ENCODE results near the gene RNF141.

Gene RNF141

DNA sequence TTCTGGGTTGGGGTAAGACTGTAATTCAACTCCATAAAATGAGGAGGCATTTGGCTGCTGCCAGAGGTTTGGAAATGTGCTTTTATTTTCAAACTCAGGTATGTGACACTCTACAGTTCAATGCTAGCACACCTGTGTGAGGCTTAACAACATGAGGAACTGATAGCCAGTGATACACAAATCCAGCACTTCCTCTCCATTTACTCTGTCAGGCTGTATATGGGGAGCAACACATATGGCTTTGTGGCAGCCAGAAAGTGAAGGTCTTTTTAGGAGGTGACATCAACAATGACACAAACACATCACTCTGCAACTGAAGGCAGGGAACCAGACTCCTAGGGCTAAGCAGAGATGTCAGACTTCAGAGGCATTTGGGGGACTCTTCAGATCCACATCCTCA is 32.0 kb upstream of the RNF141 start:
- H3K36me3 ChIP-seq (replicated peaks; ENCODE audit: insufficient read depth, low read length) = no peaks in the 10 kb centered on the region
- H3K4me2 ChIP-seq (ENCODE audit: low read depth, low read length) = no peak overlapping the region
- no peak overlapping the region for H3K9ac ChIP-seq (ENCODE audit: low read length)
- H3K9me3 ChIP-seq (replicated peaks; ENCODE audit: insufficient read depth, low read length) = no peaks in the 10 kb centered on the region
- no peaks in the 10 kb centered on the region for H4K20me1 ChIP-seq (ENCODE audit: insufficient read depth, low read length)
- H3K79me2 ChIP-seq (ENCODE audit: low read length) = no peaks in the 10 kb centered on the region
- no peaks in the 10 kb centered on the region for H3K9me2 ChIP-seq (replicated peaks; ENCODE audit: insufficient read depth, low read length)
- no peak overlapping the region for H3K4me3 ChIP-seq (ENCODE audit: low read length)
- TF ChIP-seq EZH2phosphoT487 (IDR thresholded peaks at IDR 0.05; ENCODE audit: low read length) (no peak), EZH2 (optimal IDR thresholded peaks at IDR 0.05; ENCODE audit: low read depth, low read length) (no peak)
- TF ChIP-seq, protein P1, sequence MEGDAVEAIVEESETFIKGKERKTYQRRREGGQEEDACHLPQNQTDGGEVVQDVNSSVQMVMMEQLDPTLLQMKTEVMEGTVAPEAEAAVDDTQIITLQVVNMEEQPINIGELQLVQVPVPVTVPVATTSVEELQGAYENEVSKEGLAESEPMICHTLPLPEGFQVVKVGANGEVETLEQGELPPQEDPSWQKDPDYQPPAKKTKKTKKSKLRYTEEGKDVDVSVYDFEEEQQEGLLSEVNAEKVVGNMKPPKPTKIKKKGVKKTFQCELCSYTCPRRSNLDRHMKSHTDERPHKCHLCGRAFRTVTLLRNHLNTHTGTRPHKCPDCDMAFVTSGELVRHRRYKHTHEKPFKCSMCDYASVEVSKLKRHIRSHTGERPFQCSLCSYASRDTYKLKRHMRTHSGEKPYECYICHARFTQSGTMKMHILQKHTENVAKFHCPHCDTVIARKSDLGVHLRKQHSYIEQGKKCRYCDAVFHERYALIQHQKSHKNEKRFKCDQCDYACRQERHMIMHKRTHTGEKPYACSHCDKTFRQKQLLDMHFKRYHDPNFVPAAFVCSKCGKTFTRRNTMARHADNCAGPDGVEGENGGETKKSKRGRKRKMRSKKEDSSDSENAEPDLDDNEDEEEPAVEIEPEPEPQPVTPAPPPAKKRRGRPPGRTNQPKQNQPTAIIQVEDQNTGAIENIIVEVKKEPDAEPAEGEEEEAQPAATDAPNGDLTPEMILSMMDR (IDR thresholded peaks at IDR 0.05; ENCODE audit: low read length) = no peak
- no peaks in the 10 kb centered on the region for H3K4me1 ChIP-seq (ENCODE audit: low read length)
- H3K27me3 ChIP-seq (replicated peaks; ENCODE audit: insufficient read depth, low read length) = no peaks in the 10 kb centered on the region
- no peaks in the 10 kb centered on the region for H3F3A ChIP-seq (ENCODE audit: insufficient read depth, low read length)
- no peak overlapping the region for H2AFZ ChIP-seq (ENCODE audit: low read length)
- DNase-seq = no peak
- H3K27ac ChIP-seq (ENCODE audit: low read length) = no peak overlapping the region

DNA sequence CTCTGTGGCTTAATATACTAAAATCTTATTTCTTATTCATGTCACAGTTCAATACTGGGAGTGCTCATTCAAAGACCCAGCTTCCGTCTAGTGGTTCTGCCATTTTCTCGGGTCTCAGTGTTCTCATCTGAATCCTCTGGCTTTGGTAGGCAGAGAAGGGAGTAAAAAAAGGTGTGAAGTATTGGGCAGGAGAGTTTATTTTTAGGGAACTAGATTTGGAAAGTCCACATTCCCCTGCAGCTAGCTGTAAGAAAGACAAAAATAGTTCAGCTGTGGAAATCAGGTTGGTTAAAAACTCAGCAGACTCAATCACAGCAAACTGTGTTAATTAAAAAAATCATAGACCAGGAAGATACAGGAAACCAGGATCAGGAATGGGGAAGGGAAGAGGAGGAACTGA is 31.5 kb upstream of the RNF141 start:
- H3K4me1 ChIP-seq (ENCODE audit: low read length) = no peaks in the 10 kb centered on the region
- H3K79me2 ChIP-seq (ENCODE audit: low read length) = no peaks in the 10 kb centered on the region
- H4K20me1 ChIP-seq (ENCODE audit: insufficient read depth, low read length) = no peaks in the 10 kb centered on the region
- DNase-seq = no peak
- no peak overlapping the region for H3K9ac ChIP-seq (ENCODE audit: low read length)
- no peak overlapping the region for H2AFZ ChIP-seq (ENCODE audit: low read length)
- no peak overlapping the region for H3K4me2 ChIP-seq (ENCODE audit: low read depth, low read length)
- H3K27ac ChIP-seq (ENCODE audit: low read length) = no peak overlapping the region
- H3K9me3 ChIP-seq (replicated peaks; ENCODE audit: insufficient read depth, low read length) = no peaks in the 10 kb centered on the region
- no peaks in the 10 kb centered on the region for H3K27me3 ChIP-seq (replicated peaks; ENCODE audit: insufficient read depth, low read length)
- no peaks in the 10 kb centered on the region for H3K36me3 ChIP-seq (replicated peaks; ENCODE audit: insufficient read depth, low read length)
- TF ChIP-seq EZH2 (optimal IDR thresholded peaks at IDR 0.05; ENCODE audit: low read depth, low read length) (no peak), EZH2phosphoT487 (IDR thresholded peaks at IDR 0.05; ENCODE audit: low read length) (no peak)
- TF ChIP-seq, protein P1 (IDR thresholded peaks at IDR 0.05; ENCODE audit: low read length) = no peak
- no peak overlapping the region for H3K4me3 ChIP-seq (ENCODE audit: low read length)
- no peaks in the 10 kb centered on the region for H3F3A ChIP-seq (ENCODE audit: insufficient read depth, low read length)
- no peaks in the 10 kb centered on the region for H3K9me2 ChIP-seq (replicated peaks; ENCODE audit: insufficient read depth, low read length)

DNA sequence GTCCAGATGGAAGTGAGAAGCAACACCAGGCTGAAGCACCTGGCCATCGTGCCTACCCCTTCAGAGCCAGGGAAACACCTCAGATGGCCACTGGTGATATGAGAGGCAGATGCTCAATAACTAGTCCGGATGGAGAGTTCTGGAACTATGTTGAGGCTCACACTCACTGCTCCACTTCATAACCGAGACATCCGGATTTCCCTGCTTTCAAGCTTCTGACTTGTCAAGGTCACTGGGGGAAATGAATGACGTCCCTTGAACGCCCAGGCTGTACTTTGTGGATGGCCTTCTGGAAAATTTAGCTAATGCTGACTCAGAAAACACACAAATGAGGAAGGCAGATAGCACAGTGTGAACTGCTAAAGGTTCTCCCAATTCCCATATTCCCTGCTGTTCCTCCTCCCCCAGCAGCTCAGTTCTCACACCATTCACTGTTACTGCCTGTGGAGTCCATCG is 27.5 kb upstream of the RNF141 start, which contains the start of gene LYVE1:
LYVE1 (minus strand) TSS at position 180 of the 456 bp plus-strand sequence; CDS start at position 47, 133 bp downstream.
- H3K27me3 ChIP-seq (replicated peaks; ENCODE audit: insufficient read depth, low read length) = no peaks in the 10 kb centered on the region
- H3K27ac ChIP-seq (ENCODE audit: low read length) = no peak within 1 kb of the TSS
- H3K79me2 ChIP-seq (ENCODE audit: low read length) = no peaks in the 10 kb centered on the region
- H3K9me2 ChIP-seq (replicated peaks; ENCODE audit: insufficient read depth, low read length) = no peaks in the 10 kb centered on the region
- H3K4me1 ChIP-seq (ENCODE audit: low read length) = peaks cover 21% of the 10 kb centered on the region
- no peak for DNase-seq
- no peak within 1 kb of the TSS for H3K9ac ChIP-seq (ENCODE audit: low read length)
- no peak within 1 kb of the TSS for H3K4me2 ChIP-seq (ENCODE audit: low read depth, low read length)
- TF ChIP-seq EZH2 (optimal IDR thresholded peaks at IDR 0.05; ENCODE audit: low read depth, low read length) = no peak
- TF ChIP-seq EZH2phosphoT487 (IDR thresholded peaks at IDR 0.05; ENCODE audit: low read length) = no peak
- H3F3A ChIP-seq (ENCODE audit: insufficient read depth, low read length) = peaks cover 19% of the 10 kb centered on the region
- no peaks in the 10 kb centered on the region for H3K9me3 ChIP-seq (replicated peaks; ENCODE audit: insufficient read depth, low read length)
- H3K36me3 ChIP-seq (replicated peaks; ENCODE audit: insufficient read depth, low read length) = no peaks in the 10 kb centered on the region
- H2AFZ ChIP-seq (ENCODE audit: low read length) = no peak within 1 kb of the TSS
- no peaks in the 10 kb centered on the region for H4K20me1 ChIP-seq (ENCODE audit: insufficient read depth, low read length)
- no peak within 1 kb of the TSS for H3K4me3 ChIP-seq (ENCODE audit: low read length)

DNA sequence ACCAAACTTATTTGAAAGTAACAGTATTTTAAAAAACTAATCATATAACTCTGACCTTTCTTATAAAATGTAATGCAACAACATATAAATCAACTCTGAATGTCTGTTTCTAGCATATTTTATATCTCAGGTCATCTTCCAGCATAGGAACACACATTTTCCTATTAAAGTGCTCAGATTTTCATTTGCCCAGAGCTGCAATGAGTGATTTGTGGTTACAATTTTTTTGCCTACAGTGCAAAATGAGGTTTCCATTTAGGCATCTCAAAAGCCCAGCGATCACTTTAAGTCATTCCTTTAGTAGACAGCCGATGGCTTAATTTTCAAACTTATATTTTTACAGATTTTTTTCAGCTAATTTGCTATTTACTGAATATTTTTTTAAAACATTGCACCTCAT is 26.5 kb upstream of the RNF141 start:
- peaks cover 26% of the 10 kb centered on the region for H3K4me1 ChIP-seq (ENCODE audit: low read length)
- no peak overlapping the region for H3K27ac ChIP-seq (ENCODE audit: low read length)
- no peak overlapping the region for H2AFZ ChIP-seq (ENCODE audit: low read length)
- H3F3A ChIP-seq (ENCODE audit: insufficient read depth, low read length) = peaks cover 21% of the 10 kb centered on the region
- no peaks in the 10 kb centered on the region for H3K27me3 ChIP-seq (replicated peaks; ENCODE audit: insufficient read depth, low read length)
- H3K4me2 ChIP-seq (ENCODE audit: low read depth, low read length) = no peak overlapping the region
- no peak overlapping the region for H3K4me3 ChIP-seq (ENCODE audit: low read length)
- H3K9ac ChIP-seq (ENCODE audit: low read length) = no peak overlapping the region
- H3K9me2 ChIP-seq (replicated peaks; ENCODE audit: insufficient read depth, low read length) = no peaks in the 10 kb centered on the region
- no peaks in the 10 kb centered on the region for H4K20me1 ChIP-seq (ENCODE audit: insufficient read depth, low read length)
- H3K79me2 ChIP-seq (ENCODE audit: low read length) = no peaks in the 10 kb centered on the region
- no peak for TF ChIP-seq EZH2 (optimal IDR thresholded peaks at IDR 0.05; ENCODE audit: low read depth, low read length)
- no peak for TF ChIP-seq EZH2phosphoT487 (IDR thresholded peaks at IDR 0.05; ENCODE audit: low read length)
- TF ChIP-seq, protein P1 (IDR thresholded peaks at IDR 0.05; ENCODE audit: low read length) = no peak
- no peak for DNase-seq
- no peaks in the 10 kb centered on the region for H3K36me3 ChIP-seq (replicated peaks; ENCODE audit: insufficient read depth, low read length)
- no peaks in the 10 kb centered on the region for H3K9me3 ChIP-seq (replicated peaks; ENCODE audit: insufficient read depth, low read length)

All from MM.1S (cell line).